ENCODE results near the gene GATAD2B.

DNA sequence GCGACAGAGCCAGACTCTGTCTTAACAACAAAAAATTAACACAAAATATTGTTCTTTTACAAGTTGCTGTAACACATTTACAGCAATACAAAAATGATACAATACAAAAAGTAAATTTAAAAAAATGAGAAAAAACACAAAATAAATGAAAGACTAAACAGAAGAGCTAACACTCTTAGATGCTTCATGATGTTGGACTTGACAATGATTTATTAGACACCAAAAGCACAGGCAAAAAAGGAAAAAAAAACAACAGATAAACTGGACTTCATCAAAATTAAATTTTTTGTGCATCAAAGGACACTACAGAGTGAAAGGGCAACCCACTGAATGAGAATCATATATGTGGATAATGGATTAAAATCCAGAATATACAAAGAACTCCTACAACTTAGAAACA lies 16.4 kb downstream of the GATAD2B start:
- TF ChIP-seq POLR2A (IDR thresholded peaks at IDR 0.05; ENCODE audit: low read length) (no peak), MAZ (IDR thresholded peaks at IDR 0.05; ENCODE audit: borderline replicate concordance, low read depth, low read length) (no peak), SMC3 (IDR thresholded peaks at IDR 0.05) (no peak), EP300 (IDR thresholded peaks at IDR 0.05) (no peak), KDM5A (IDR thresholded peaks at IDR 0.05) (no peak), FOXS1 (CRISPR knock-in tag; IDR thresholded peaks at IDR 0.05) (no peak)
- TF ChIP-seq, protein P1, sequence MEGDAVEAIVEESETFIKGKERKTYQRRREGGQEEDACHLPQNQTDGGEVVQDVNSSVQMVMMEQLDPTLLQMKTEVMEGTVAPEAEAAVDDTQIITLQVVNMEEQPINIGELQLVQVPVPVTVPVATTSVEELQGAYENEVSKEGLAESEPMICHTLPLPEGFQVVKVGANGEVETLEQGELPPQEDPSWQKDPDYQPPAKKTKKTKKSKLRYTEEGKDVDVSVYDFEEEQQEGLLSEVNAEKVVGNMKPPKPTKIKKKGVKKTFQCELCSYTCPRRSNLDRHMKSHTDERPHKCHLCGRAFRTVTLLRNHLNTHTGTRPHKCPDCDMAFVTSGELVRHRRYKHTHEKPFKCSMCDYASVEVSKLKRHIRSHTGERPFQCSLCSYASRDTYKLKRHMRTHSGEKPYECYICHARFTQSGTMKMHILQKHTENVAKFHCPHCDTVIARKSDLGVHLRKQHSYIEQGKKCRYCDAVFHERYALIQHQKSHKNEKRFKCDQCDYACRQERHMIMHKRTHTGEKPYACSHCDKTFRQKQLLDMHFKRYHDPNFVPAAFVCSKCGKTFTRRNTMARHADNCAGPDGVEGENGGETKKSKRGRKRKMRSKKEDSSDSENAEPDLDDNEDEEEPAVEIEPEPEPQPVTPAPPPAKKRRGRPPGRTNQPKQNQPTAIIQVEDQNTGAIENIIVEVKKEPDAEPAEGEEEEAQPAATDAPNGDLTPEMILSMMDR (IDR thresholded peaks at IDR 0.05), result no peak
- TF ChIP-seq, protein P2, sequence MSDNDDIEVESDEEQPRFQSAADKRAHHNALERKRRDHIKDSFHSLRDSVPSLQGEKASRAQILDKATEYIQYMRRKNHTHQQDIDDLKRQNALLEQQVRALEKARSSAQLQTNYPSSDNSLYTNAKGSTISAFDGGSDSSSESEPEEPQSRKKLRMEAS (IDR thresholded peaks at IDR 0.05), result no peak
